Measurements from ENCODE around the gene KCNG2.

DNA sequence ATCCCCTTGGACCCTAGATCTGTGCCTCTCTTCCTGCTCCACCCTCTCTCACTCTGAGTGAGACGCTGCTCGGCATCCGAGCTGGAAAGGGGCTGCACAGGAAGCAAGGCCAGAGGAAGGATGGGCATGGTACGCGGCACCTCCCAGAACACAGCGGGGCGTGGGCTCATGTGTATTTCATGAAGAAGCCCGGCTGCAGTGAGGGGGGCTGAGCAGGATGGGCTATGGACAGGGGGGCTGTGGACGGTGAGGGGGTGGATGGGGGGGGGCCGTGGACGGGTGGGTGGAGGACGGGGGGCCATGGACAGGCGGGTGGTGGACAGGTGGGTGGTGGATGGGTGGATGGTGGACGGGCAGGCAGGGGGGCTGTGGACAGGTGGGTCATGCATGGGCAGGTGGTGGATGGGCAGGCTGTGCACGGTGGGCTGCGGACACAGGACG lies 125.3 kb downstream of the KCNG2 start:
- TF ChIP-seq, protein P1, sequence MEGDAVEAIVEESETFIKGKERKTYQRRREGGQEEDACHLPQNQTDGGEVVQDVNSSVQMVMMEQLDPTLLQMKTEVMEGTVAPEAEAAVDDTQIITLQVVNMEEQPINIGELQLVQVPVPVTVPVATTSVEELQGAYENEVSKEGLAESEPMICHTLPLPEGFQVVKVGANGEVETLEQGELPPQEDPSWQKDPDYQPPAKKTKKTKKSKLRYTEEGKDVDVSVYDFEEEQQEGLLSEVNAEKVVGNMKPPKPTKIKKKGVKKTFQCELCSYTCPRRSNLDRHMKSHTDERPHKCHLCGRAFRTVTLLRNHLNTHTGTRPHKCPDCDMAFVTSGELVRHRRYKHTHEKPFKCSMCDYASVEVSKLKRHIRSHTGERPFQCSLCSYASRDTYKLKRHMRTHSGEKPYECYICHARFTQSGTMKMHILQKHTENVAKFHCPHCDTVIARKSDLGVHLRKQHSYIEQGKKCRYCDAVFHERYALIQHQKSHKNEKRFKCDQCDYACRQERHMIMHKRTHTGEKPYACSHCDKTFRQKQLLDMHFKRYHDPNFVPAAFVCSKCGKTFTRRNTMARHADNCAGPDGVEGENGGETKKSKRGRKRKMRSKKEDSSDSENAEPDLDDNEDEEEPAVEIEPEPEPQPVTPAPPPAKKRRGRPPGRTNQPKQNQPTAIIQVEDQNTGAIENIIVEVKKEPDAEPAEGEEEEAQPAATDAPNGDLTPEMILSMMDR (IDR thresholded peaks at IDR 0.05), result no peak
- TF ChIP-seq POLR2A (IDR thresholded peaks at IDR 0.05) (no peak), POLR2AphosphoS5 (IDR thresholded peaks at IDR 0.05) (no peak), EP300 (IDR thresholded peaks at IDR 0.05) (no peak)

All from gastroesophageal sphincter (tissue), 3 donors.